HAP-1 (cell line): ENCODE results near the gene TVP23C.
"Not testable (repeated sequence)": the region's sequence is repeated elsewhere in the genome, so short reads cannot be mapped to it uniquely, and the experiment has no call there.

Source experiments
- DNase-seq, 2 experiments: peaks; one replicate each; pipeline ENCODE4 v3.0.0-alpha.2; 2016 to 2020; ENCODE audit warnings: low spot score in 2 of 2
- H3K27me3 ChIP-seq: fragments of 250-450 bp; sonication (Bioruptor Pico); 2 replicates; pipeline ENCODE4 v1.5.1; 2020; ENCODE audit warnings: low read depth, mild to moderate bottlenecking, moderate library complexity
- H3K36me3 ChIP-seq: fragments of 250-450 bp; sonication (Bioruptor Pico); replicated peaks from 2 replicates; pipeline ENCODE4 v1.5.1; 2020; ENCODE audit warnings: mild to moderate bottlenecking
- H3K4me1 ChIP-seq: fragments of 250-450 bp; sonication (Bioruptor Pico); 2 replicates; pipeline ENCODE4 v1.5.1; 2020; ENCODE audit warnings: mild to moderate bottlenecking
- H3K4me3 ChIP-seq: fragments of 250-450 bp; sonication (Bioruptor Pico); 2 replicates; pipeline ENCODE4 v1.5.1; 2020; ENCODE audit warnings: mild to moderate bottlenecking, moderate library complexity
- H3K9me3 ChIP-seq: fragments of 250-450 bp; sonication (Bioruptor Pico); 2 replicates; pipeline ENCODE4 v1.5.1; 2020; ENCODE audit warnings: mild to moderate bottlenecking, moderate library complexity
- in situ Hi-C: fragments of 300-500 bp; cut with MboI; formaldehyde crosslinking; loops from 3 replicates; pipeline ENCODE4 v1.14.3; 2020; ENCODE audit warnings: low sequenced_read_pairs, inconsistent platforms, mixed read lengths

The TVP23C gene

DNA sequence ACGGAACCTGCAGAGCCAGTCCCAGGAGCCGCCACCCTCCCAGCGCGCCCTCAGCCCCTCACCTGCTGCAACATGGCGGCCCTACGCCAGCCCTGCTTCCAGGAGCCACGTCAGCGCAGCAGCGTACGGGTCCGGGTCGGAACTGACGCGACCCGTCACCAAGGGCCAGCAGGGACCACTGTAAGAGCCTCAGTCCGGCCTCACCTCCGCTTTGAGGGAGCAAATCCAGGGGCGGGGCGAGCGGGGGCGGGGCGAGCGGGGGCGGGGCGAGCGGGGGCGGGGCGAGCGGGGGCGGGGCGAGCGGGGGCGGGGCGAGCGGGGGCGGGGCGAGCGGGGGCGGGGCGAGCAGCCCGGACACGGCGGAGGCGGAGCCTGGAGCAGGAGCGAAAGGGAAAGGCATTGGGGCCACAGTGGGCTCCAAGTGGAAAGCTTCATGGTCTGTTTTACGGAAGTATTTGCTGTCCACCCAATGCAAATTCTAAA lies at the start of gene TVP23C:
TSS of gene TVP23C (minus strand) at position 109 of the 483 bp plus-strand sequence. CDS start at position 74, 35 bp downstream.
- peak; percentile 66 to 85 for DNase-seq
- H3K36me3 ChIP-seq, H3K4me1 ChIP-seq, in situ Hi-C loops, H3K9me3 ChIP-seq, H3K27me3 ChIP-seq: not testable (repeated sequence)
- peak within 1 kb of the TSS; percentile 68 for H3K4me3 ChIP-seq

DNA sequence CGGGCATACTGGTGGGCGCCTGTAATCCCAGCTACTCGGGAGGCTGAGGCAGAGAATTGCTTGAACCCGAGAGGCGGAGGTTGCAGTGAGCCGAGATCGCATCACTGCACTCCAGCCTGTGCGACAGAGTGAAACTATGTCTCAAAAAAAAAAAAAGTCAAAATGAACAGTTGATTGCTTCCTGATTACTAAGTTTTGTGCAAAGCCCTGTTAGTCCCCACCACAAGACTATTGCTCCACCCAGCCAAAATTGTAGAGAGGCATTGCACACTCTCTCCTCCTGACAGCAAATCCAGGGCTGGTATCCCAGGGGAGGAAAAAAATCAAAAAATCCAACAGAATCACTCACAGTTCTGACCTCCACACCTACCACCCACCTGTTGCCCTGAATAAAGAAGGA lies 29.7 kb upstream of the TVP23C start:
- H3K4me3 ChIP-seq, in situ Hi-C loops, H3K27me3 ChIP-seq, H3K4me1 ChIP-seq, H3K36me3 ChIP-seq, H3K9me3 ChIP-seq, DNase-seq: not testable (repeated sequence)

DNA sequence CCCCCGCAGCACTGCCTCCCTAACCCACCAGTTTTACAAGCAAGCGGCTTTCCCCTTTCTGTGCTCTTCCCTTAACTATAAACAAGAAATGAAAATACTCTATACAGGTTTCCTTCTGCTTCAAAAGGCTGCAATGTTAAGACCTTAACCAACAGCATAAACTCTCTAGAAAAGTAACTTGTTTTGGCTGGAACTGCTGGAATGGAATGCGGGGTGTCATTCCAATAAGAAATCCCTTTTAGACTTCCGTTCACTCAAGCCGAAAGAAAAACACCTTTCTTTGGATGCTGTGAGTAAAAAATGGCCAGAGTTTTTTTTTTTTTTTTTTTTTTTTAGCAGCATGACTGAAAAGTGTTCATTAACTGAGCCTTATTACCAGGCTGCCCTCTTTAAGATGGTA lies 28.7 kb upstream of the TVP23C start:
- in situ Hi-C loops, H3K36me3 ChIP-seq, H3K27me3 ChIP-seq, H3K4me1 ChIP-seq, H3K4me3 ChIP-seq, DNase-seq, H3K9me3 ChIP-seq: not testable (repeated sequence)

DNA sequence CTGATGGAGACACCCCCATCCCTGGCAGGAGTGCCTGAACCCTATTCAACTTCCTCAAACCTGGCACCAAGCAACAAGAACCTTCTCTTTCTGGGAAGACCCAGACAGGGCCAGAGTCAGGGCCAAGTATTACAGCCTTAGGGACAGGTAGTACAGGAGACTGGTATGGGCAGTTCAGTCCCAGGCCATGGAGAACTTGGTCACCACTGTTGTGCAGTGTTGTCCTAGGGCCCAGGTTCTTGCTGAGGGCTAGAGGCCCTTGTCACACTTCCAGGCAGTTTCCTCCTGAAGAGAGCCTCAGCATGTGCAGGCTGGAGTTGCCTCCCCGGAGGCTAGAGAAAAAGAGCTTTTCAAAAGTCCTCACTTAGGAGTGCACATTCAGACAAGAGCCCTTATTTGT lies 27.6 kb upstream of the TVP23C start:
- H3K4me3 ChIP-seq, H3K36me3 ChIP-seq, H3K27me3 ChIP-seq, in situ Hi-C loops, DNase-seq, H3K4me1 ChIP-seq, H3K9me3 ChIP-seq: not testable (repeated sequence)

DNA sequence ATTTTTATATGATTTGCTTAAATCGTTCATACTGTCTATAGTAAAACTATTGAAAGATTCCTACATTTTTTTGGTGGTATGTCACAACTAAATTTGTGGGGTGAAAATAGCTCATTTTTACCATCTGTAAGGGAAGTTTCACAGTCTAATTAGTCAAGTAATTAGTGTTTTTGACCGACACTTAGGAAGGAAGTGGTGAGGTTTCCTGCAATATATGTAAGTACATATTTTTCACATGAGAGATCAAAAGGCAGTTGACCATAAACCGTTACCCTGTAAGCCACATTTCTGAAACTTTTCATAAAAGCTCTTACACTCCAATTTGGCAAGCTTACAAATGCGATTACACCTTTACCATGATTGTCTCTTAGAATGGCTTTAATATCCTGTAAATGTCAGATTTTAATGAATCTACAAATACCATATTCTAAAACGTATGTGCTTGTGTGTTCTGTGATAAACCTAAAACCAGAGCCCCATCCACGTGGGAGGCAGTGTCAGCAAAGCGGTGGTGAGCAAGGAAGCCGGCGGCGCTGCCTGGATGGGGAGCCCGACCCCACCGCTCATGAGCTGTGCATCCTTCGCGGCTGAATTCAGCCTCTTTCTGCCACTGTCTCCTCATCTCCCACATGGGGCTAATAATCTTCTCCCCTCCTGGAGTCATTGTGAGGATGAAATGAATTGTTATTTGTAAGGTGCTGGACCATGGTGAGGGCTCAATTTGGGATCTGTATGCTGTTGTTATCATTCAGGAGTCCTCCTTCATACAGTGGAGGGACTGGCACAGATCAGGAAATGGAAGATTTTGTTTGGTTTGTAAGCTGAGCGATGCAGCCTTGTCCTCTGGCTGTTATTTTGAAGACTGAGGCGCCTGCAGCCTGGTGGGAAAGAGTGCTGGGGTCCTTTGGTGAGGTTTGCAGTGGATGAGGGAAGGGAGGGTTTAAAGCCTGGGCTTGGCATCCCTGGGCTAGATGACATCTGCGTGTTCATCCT lies 26.6 kb upstream of the TVP23C start:
- H3K4me3 ChIP-seq, in situ Hi-C loops: not testable (repeated sequence)

DNA sequence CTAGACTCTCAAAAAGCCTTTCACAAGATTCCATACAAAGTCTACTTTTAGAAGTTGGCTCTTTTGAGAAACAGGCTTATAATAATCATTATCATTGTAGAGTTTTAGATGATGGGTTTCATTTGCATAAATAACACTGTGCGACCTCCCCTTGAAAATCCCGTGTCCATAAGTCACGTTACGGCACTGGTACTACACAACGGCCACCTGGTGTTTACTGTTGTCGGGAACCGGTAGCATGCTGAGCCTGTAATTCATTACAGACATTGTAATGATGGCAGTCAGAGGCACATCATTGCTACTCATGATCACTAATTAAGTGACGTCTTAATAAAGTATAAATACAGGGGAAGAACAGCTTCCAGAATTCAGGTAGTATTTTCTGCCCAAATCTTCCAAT lies 24.7 kb upstream of the TVP23C start:
- in situ Hi-C loops, result not testable (repeated sequence)

More for the DNA sequence above, 26.6 kb upstream of the TVP23C start:
- H3K9me3 ChIP-seq, H3K36me3 ChIP-seq, H3K4me1 ChIP-seq, H3K27me3 ChIP-seq, DNase-seq: not testable (repeated sequence)

DNA sequence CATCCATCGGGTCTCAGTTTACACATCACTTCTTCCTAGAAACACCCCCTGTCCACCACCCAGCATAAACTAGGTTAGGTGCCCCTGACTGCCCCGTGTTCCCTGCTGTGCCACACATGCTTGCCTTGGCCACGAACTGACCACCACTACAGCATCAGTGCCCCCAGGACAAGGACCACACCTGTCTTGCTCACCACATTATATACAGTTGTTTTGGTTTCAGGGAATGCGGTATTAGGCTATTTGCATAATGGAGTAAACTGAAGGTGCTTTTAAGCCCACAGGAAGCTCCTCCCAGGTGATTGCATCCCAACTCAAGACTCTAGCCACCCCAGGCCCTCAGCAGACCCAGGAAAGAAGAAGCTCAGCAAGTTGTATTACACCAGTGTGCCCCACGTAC lies 20.0 kb upstream of the TVP23C start:
- DNase-seq, H3K36me3 ChIP-seq, H3K4me1 ChIP-seq, in situ Hi-C loops, H3K9me3 ChIP-seq, H3K4me3 ChIP-seq, H3K27me3 ChIP-seq: not testable (repeated sequence)

More for the DNA sequence above, 24.7 kb upstream of the TVP23C start:
- H3K36me3 ChIP-seq, H3K9me3 ChIP-seq, DNase-seq, H3K27me3 ChIP-seq, H3K4me1 ChIP-seq, H3K4me3 ChIP-seq: not testable (repeated sequence)

DNA sequence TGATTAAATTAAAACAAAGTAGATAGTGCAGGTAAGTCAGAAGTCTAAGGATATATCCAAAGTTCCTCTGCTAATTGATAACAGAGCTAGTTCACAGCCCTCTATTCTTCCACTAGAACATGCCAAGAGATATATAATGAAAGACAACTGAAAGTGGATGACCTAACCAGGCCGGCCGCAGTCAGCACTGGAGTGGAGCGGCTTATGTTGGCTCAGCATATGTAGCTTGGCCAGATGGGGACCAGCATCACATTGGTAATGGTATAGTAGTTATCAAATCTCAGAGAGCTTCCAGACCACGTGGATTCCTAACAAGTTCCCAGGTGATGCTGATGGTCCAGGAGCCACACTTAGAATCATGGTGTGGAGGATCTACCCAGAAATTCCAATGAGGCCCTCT lies 18.2 kb upstream of the TVP23C start:
- H3K9me3 ChIP-seq, H3K27me3 ChIP-seq, H3K4me1 ChIP-seq, DNase-seq, H3K36me3 ChIP-seq, H3K4me3 ChIP-seq, in situ Hi-C loops: not testable (repeated sequence)

DNA sequence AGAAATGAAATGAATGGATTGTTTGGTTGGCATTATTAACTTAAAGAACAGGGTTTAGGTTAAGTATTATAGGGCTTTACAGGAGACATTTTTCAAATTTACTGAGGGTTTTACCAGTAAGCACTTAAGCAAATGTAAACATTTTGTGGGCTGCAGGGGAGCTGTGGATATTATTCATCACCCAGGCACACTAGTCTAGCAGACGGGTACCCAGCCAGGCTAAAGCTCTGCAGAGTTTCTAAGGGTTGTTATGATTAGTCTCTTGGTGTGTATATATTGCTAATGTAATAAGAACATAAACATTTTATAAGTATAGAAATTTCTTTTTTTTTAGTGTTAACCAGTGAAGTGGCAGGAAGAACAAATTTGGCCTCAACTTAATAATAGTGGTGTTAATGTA lies 13.6 kb upstream of the TVP23C start:
- H3K27me3 ChIP-seq, in situ Hi-C loops, H3K9me3 ChIP-seq, H3K36me3 ChIP-seq, DNase-seq, H3K4me3 ChIP-seq, H3K4me1 ChIP-seq: not testable (repeated sequence)

DNA sequence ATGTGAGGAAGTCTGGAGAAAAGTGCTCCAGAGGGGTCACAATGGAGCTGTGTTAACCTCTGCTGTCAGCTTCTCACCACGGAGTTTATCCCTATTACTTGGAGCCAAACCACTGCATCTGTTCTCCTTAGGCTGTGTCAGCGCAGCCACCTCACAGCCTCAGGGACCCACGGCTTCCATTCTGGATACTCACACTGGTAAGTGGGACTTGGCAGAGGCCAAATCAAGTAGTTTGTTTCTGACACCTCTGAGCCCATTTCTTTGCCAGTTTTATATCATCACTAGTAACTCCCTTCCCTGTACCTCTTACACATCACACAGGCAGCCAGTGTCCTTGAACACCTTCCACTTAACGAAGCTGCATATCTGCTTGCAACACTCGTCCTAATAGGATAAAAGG lies 11.4 kb upstream of the TVP23C start:
- H3K4me1 ChIP-seq, H3K27me3 ChIP-seq, H3K9me3 ChIP-seq, H3K36me3 ChIP-seq, H3K4me3 ChIP-seq, in situ Hi-C loops, DNase-seq: not testable (repeated sequence)

DNA sequence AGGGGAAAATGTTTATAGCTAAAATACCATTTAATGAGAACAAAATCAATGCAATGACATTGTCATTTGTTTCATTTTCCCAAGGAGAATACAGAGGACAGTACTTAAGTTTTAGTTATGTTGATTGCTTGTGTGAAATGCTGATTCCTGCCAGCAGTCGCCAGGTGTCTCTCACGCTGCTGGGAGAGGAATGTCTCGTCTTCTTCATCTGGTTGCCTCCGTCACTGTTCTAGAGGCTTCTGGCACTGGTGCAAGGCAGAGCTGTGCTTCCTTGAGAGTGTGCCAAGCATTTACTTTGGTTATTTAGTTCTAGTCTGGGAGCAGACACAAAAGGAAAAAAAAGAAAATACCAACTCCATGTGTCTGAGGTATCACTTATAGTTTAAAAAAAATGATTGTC lies 10.6 kb upstream of the TVP23C start:
- H3K4me3 ChIP-seq, in situ Hi-C loops, H3K4me1 ChIP-seq, H3K27me3 ChIP-seq, H3K36me3 ChIP-seq, H3K9me3 ChIP-seq: not testable (repeated sequence)
- DNase-seq, result peak in 1 of 2 experiments; percentile 23

DNA sequence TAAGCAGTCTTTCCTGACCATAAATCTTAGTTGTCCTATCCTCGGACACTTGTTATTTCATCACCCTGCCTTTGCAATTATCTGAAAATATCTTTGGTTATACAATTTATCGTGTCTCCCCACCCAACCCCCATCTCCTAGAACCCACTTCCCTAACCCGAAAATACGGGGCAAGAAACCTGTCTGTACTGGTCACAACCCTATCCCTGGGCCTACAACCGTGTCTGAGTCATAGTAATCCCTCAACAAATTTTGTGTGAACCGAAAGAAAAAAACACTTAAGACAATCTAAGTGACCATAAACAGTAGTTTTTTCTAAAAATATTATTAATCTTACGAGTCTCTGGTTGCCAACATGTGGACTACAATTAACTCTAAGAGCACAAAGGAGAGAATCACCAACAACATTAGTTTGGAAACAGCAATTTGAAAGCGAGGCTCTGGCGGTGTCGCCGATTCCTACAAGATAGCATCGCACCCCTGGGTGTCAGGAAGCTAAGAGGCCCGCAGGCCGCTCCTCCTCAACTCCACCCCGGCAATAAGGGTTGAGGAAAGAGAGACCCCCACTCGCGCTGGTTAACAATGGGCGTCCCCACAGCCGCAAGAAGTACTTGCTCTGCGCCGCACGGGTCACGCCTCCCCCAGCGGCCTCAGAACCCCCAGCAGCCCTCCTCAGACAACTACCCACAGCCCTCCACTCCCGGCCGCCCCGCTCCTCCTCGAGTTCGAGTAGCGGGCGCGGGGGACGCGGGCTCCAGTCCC lies 489 bp downstream of the TVP23C start:
- H3K4me1 ChIP-seq, H3K36me3 ChIP-seq, H3K9me3 ChIP-seq, in situ Hi-C loops, H3K27me3 ChIP-seq, DNase-seq: not testable (repeated sequence)
- H3K4me3 ChIP-seq, result peak overlapping the region; percentile 68

DNA sequence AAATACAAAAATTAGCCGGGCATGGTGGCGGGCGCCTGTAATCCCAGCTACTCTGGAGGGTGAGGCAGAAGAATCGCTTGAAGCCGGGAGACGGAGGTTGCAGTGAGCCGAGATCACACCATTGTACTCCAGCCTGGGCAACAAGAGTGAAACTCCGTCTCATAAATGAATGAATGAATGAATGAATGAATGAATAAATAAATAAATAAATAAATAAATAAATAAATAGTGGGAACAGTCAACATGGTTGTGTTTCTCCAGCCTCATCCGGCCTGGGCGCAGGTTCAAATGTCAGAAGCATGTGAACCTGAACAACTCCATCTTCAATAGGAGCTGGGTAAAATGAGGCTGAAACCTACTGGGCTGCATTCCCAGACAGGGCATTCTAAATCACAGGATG lies 1.8 kb downstream of the TVP23C start:
- H3K27me3 ChIP-seq, H3K4me1 ChIP-seq, in situ Hi-C loops, H3K9me3 ChIP-seq, H3K36me3 ChIP-seq, H3K4me3 ChIP-seq, DNase-seq: not testable (repeated sequence)
